Measurements from ENCODE around the gene COL11A1. TPM values are rescaled to one million over a fixed set of nuclear protein-coding genes. Genes with fewer than 3 reads are reported as not detected.

The COL11A1 gene
- total RNA-seq, 1 experiment from 2014 or later, result not detected

GRCh38 chr1:103111926-103112325, 3.6 kb upstream of the COL11A1 start:
- no TSS peak for BruUV-seq (replicated peaks)
- Mint-ChIP-seq H3K36me3 (ENCODE audit: insufficient read depth, unreplicated experiment) (no peaks in the 10 kb centered on the region), H3K4me3 (ENCODE audit: unreplicated experiment) (no peak overlapping the region), H3K27me3 (ENCODE audit: insufficient read depth, unreplicated experiment) (no peaks in the 10 kb centered on the region), H3K27ac (ENCODE audit: unreplicated experiment) (no peak overlapping the region), H3K9me3 (ENCODE audit: unreplicated experiment) (no peaks in the 10 kb centered on the region), H3K4me1 (ENCODE audit: low read depth, unreplicated experiment) (no peaks in the 10 kb centered on the region)
- intact Hi-C loops (cut with micrococcal nuclease; ENCODE audit: unreplicated experiment), result no loop called here
- no peaks in the 10 kb centered on the region for H3K27me3 ChIP-seq (replicated peaks; ENCODE audit: control insufficient read depth, insufficient read depth, low read length)
- H3K36me3 ChIP-seq (ENCODE audit: control insufficient read depth, insufficient read depth, low read length), result no peaks in the 10 kb centered on the region
- H3K4me3 ChIP-seq (ENCODE audit: low read depth, low read length), result no peak overlapping the region
- H3K9me3 ChIP-seq, result no peaks in the 10 kb centered on the region
- no peak for DNase-seq
- no peaks in the 10 kb centered on the region for H3K4me1 ChIP-seq
- ChIA-PET CTCF (no interaction called here), POLR2A (no interaction called here)
- no peak for TF ChIP-seq CTCF (IDR thresholded peaks at IDR 0.05; ENCODE audit: insufficient read depth in 1 of 2, low read depth in 1 of 2, low read length in 1 of 2, severe bottlenecking in 1 of 2, unreplicated experiment in 1 of 2)

GRCh38 chr1:103110701-103111100, 2.4 kb upstream of the COL11A1 start:
- Histone ChIP-seq H3K9me3 (no peaks in the 10 kb centered on the region), H3K36me3 (ENCODE audit: control insufficient read depth, insufficient read depth, low read length) (no peaks in the 10 kb centered on the region), H3K4me3 (ENCODE audit: low read depth, low read length) (no peak overlapping the region), H3K4me1 (no peaks in the 10 kb centered on the region), H3K27me3 (replicated peaks; ENCODE audit: control insufficient read depth, insufficient read depth, low read length) (no peaks in the 10 kb centered on the region)
- no peak for TF ChIP-seq CTCF (IDR thresholded peaks at IDR 0.05; ENCODE audit: insufficient read depth in 1 of 2, low read depth in 1 of 2, low read length in 1 of 2, severe bottlenecking in 1 of 2, unreplicated experiment in 1 of 2)
- no peak for DNase-seq
- CTCF ChIA-PET, result no interaction called here
- no peaks in the 10 kb centered on the region for H3K36me3 Mint-ChIP-seq (ENCODE audit: insufficient read depth, unreplicated experiment)
- H3K27ac Mint-ChIP-seq (ENCODE audit: unreplicated experiment), result no peak overlapping the region
- H3K4me3 Mint-ChIP-seq (ENCODE audit: unreplicated experiment), result no peak overlapping the region
- no peaks in the 10 kb centered on the region for H3K9me3 Mint-ChIP-seq (ENCODE audit: unreplicated experiment)
- no peaks in the 10 kb centered on the region for H3K4me1 Mint-ChIP-seq (ENCODE audit: low read depth, unreplicated experiment)
- BruUV-seq (replicated peaks), result no TSS peak
- intact Hi-C loops (cut with micrococcal nuclease; ENCODE audit: unreplicated experiment), result no loop called here
- no peaks in the 10 kb centered on the region for H3K27me3 Mint-ChIP-seq (ENCODE audit: insufficient read depth, unreplicated experiment)
- POLR2A ChIA-PET, result no interaction called here

- BruUV-seq (replicated peaks), result no TSS peak
- no peaks in the 10 kb centered on the region for H3K9me3 Mint-ChIP-seq (ENCODE audit: unreplicated experiment)
- H3K4me1 ChIP-seq, result no peaks in the 10 kb centered on the region
- no peak overlapping the region for H3K27ac Mint-ChIP-seq (ENCODE audit: unreplicated experiment)
- no peak for TF ChIP-seq CTCF (IDR thresholded peaks at IDR 0.05; ENCODE audit: insufficient read depth in 1 of 2, low read depth in 1 of 2, low read length in 1 of 2, severe bottlenecking in 1 of 2, unreplicated experiment in 1 of 2)
- intact Hi-C loops (cut with micrococcal nuclease; ENCODE audit: unreplicated experiment), result no loop called here
- POLR2A ChIA-PET, result no interaction called here
- H3K9me3 ChIP-seq, result no peaks in the 10 kb centered on the region
- no peaks in the 10 kb centered on the region for H3K36me3 ChIP-seq (ENCODE audit: control insufficient read depth, insufficient read depth, low read length)
- no peak overlapping the region for H3K4me3 Mint-ChIP-seq (ENCODE audit: unreplicated experiment)
- H3K27me3 Mint-ChIP-seq (ENCODE audit: insufficient read depth, unreplicated experiment), result no peaks in the 10 kb centered on the region
- H3K27me3 ChIP-seq (replicated peaks; ENCODE audit: control insufficient read depth, insufficient read depth, low read length), result no peaks in the 10 kb centered on the region
- no peak overlapping the region for H3K4me3 ChIP-seq (ENCODE audit: low read depth, low read length)
- H3K36me3 Mint-ChIP-seq (ENCODE audit: insufficient read depth, unreplicated experiment), result no peaks in the 10 kb centered on the region
- CTCF ChIA-PET, result no interaction called here
- H3K4me1 Mint-ChIP-seq (ENCODE audit: low read depth, unreplicated experiment), result no peaks in the 10 kb centered on the region
- no peak for DNase-seq
Observed at GRCh38 chr1:103109311-103109920, 1.1 kb upstream of the COL11A1 start.
